GM12875 (cell line): Measurements from ENCODE around the gene A1CF.
"Not testable (repeated sequence)": the region's sequence is repeated elsewhere in the genome, so short reads cannot be mapped to it uniquely, and the experiment has no call there.

Experiments used
- H3K4me3 ChIP-seq: one replicate; pipeline ENCODE4 v1.5.1; 2011; ENCODE audit warnings: low read depth, low read length, control low read depth
- TF ChIP-seq, protein P1 (sequence below): IDR thresholded peaks from 2 replicates; pipeline ENCODE4 v1.5.1; 2011; ENCODE audit warnings: low read depth, mild to moderate bottlenecking, control low read depth, inconsistent platforms, low read length, moderate library complexity, borderline replicate concordance; ENCODE audit not compliant: insufficient read depth

The A1CF gene

DNA sequence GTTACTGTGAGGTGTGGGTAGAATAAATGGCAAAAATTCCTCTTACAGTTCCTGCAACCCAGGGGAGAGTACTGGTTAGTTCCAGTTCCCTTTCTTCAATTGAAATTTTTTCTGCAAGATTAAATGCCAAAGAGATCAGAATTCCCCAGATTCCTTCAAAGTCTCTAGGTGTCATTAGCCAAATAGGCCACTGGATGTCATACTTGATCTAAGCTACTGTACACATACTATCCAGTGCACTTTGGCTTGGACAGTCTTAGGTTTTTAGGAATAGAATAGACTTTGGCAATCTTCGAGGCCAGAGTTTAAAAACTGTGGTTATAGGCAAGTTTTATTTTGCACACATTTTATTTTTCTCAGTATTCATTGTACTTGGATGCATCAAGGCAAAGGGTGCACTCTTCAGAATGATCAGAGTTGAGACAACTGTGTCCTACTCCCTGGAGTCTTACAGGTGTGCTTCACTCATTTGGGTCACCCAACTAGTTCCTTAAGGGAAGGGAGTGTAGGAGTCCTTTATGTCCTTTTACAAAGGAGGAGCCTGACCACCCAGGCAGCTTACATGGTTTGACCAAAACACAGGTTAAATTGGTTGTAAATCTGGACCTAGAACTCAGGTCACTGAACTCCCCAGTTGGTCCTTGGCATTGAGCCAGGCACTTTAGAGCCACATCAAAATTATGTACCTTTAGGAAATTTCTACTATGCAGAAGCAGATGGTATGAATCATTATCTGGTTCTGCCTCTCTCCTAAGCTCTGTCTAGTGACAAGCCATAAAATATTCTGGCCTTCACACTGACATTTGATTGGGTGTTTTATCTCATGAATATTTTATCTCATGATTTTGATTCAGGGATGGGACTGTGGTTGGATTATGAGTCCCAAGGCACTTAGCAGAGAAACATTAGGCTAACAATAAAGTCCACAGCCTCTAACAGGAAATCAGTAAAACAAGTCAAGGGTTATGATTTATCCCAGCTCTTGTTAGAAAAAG lies 96.2 kb downstream of the A1CF start:
- no peak overlapping the region for H3K4me3 ChIP-seq
- TF ChIP-seq, protein P1, sequence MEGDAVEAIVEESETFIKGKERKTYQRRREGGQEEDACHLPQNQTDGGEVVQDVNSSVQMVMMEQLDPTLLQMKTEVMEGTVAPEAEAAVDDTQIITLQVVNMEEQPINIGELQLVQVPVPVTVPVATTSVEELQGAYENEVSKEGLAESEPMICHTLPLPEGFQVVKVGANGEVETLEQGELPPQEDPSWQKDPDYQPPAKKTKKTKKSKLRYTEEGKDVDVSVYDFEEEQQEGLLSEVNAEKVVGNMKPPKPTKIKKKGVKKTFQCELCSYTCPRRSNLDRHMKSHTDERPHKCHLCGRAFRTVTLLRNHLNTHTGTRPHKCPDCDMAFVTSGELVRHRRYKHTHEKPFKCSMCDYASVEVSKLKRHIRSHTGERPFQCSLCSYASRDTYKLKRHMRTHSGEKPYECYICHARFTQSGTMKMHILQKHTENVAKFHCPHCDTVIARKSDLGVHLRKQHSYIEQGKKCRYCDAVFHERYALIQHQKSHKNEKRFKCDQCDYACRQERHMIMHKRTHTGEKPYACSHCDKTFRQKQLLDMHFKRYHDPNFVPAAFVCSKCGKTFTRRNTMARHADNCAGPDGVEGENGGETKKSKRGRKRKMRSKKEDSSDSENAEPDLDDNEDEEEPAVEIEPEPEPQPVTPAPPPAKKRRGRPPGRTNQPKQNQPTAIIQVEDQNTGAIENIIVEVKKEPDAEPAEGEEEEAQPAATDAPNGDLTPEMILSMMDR = peak; percentile 20; the same call in 1 of the 2 replicates

DNA sequence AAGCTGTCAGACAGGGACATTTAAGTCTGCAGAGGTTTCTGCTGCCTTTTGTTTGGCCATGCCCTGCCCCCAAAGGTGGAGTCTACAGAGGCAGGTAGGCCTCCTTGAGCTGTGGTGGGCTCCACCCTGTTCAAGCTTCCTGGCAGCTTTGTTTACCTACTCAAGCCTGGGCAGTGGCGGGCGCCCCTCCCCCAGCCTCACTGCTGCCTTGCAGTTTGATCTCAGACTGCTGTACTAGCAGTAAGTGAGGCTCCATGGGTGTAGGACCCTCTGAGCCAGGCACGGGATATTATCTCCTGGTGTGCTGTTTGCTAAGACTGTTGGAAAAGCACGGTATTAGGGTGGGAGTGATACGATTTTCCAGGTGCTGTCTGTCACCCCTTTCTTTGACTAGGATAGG lies 97.5 kb downstream of the A1CF start:
- not testable (repeated sequence) for H3K4me3 ChIP-seq

DNA sequence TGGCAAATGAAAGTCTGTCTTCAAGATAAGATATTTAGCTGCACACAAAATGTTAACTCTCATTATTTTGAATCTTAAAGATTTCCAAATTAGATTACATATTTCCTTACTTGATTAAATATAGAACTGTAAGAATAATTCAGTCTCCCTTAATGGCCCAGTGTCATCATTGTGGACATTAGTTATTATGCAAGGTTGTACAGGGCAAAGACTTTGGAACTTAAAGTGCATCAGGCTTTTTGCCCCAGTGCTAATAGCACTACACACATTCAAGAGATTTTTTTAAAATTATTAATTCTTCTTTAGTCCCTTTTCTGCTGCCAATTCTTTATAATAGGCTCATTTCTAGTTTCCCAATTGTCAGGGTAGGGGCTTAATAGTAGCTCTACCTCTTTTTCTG lies 103.4 kb downstream of the A1CF start:
- not testable (repeated sequence) for H3K4me3 ChIP-seq

DNA sequence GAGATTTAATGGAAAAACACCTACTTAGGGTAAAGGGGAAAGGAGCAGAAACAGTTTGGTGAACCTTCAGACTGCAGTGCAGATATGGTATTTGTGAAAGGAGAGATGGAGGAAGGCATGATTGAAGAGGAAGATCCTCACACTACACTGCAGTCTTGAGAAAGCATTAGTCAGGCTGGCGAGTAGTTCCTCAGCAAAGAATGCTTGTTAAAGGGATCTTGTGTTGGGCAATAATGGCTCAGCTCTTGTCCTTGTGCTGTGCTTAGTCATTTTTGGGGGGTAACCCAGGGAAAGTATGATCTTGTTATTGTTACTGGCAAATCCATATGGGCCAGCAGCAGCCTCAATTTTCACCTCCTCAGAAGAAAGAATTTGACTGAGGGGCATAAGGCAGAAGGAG lies 105.4 kb downstream of the A1CF start:
- not testable (repeated sequence) for H3K4me3 ChIP-seq

DNA sequence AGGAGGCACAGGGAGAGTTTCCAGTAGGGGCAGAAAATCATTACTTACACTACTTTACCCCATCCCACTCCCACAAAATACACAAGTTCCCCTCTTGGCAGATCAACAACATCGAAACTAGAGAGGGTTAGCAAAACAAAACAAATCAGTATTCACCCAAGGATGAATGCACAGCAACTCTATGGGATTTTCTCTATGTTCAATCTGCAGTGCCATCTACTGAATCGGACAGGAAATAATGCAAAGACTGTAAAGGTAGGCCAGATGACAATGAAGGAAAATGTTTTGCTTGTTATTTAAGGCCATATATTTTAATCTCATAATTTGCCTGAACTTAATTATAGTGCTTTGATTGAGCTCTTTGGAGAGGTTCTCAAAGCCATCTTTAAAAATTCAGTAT lies 110.6 kb downstream of the A1CF start:
- not testable (repeated sequence) for H3K4me3 ChIP-seq

DNA sequence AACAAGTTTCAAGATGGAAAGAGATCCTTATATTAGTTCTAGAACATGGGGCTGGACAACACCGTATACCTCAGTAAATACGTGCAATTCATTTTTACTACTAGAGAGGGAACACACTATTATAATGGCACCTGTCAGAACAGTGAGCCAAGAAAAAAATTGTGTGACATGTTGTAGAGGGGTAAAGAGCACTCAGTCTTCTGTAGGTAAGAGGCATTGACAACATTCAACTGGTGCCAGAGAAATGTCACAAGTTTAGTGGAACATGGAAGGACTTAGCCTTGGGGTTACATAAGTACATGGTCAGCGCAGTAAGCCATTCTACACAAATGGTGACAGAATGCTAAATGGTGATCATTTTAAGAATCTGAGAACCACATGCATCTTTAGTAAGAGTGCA lies 113.4 kb downstream of the A1CF start:
- H3K4me3 ChIP-seq = not testable (repeated sequence)

DNA sequence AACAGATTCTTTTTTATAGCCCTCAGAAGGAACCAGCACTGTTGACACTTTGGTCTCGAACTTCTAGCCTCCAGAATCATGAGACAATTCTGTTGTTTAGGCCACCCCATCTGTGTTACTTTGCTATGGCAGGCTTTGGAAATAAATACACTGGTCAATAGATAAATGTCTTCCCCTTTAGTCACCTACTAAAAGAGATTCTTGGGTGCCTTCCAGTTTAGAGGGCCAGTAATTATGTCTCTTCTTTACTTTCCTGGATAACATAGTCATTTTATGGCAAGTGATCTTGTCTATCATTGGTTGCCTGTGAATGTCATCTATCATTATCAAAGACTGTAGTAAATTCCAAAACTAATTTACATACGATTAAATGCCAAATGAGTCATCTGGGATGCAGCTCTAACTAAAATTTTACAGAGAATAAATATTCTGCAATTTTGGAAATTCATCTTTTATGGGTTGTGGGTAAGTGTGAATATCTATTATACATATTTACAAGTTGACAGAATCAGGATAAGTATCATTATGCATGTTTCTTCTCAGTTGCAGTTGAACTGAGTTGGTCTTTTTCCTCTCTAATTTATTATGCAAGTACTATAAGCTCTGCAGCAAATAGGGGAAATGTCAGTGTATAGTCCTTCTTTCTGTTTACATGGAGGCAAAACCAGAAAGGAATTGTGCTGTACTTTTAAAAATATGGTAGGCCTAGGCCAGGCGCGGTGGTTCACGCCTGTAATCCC lies 118.5 kb downstream of the A1CF start:
- not testable (repeated sequence) for H3K4me3 ChIP-seq
